ENCODE results near the gene GP5. TPM values are rescaled to one million over a fixed set of nuclear protein-coding genes. Genes with fewer than 3 reads are reported as not detected.

Gene GP5
- total RNA-seq, 1 donor from 2014 or later = not detected

DNA sequence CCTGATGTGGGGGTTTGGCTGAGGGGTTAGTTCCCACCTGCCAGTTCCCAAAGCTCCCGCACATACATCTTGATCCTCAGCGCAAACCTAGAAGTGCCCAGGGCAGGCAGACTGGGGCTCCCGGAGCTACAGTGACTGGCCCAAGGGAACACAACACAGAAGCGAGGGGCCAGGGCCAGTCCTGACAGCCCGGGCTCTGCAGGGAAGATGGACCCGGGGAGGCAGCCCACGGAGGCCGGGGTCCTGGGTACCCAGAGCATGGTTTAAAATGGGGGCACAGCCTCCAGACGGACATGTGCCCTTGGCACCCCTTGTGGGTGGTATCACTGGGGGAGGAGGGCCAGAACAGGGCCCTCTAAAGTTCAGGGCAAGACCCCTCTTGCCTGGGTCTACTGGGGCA, 53.0 kb downstream of the GP5 start:
- TF ChIP-seq, protein P1, sequence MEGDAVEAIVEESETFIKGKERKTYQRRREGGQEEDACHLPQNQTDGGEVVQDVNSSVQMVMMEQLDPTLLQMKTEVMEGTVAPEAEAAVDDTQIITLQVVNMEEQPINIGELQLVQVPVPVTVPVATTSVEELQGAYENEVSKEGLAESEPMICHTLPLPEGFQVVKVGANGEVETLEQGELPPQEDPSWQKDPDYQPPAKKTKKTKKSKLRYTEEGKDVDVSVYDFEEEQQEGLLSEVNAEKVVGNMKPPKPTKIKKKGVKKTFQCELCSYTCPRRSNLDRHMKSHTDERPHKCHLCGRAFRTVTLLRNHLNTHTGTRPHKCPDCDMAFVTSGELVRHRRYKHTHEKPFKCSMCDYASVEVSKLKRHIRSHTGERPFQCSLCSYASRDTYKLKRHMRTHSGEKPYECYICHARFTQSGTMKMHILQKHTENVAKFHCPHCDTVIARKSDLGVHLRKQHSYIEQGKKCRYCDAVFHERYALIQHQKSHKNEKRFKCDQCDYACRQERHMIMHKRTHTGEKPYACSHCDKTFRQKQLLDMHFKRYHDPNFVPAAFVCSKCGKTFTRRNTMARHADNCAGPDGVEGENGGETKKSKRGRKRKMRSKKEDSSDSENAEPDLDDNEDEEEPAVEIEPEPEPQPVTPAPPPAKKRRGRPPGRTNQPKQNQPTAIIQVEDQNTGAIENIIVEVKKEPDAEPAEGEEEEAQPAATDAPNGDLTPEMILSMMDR (conservative IDR thresholded peaks at IDR 0.05; ENCODE audit: low read depth, low read length) = no peak
- no peak for DNase-seq (ENCODE audit: low read depth)
- H3K4me3 ChIP-seq (ENCODE audit: low read depth, low read length) = no peak overlapping the region

Other genes starting within 250 kb of the GP5 start
- gene CPN2, start 47.9 kb downstream of the GP5 start, total RNA-seq = not detected in 2 replicates
- gene LRRC15, start 29.5 kb downstream of the GP5 start, total RNA-seq = not detected in 2 replicates
- gene ATP13A3, start 87.7 kb upstream of the GP5 start, total RNA-seq = 88.1 and 102 TPM in 2 replicates
- gene TMEM44, start 234.2 kb upstream of the GP5 start, total RNA-seq = 11.2 and 16.0 TPM in 2 replicates

All from epithelial cell of proximal tubule (primary cell).